Motor neuron (in vitro differentiated cells): ENCODE results near the gene UBQLN4. TPM values are rescaled to one million over a fixed set of nuclear protein-coding genes. Genes with fewer than 3 reads are reported as not detected.

Source experiments
- ATAC-seq, 8 experiments: fragments of 200-7000 bp; cut with Tn5 transposase; replicated peaks in 6 of 8; 2 replicates each; pipeline ENCODE4 v1.8.0; 2021; ENCODE audit warnings: mild to moderate bottlenecking in 8 of 8, moderate library complexity in 8 of 8
- H3K27ac ChIP-seq, 2 donors: fragments of 250-450 bp; sonication (Bioruptor Pico); 2 replicates each; pipeline ENCODE4 v1.9.0; 2021; ENCODE audit warnings: antibody characterized with exemption in 2 of 2, mild to moderate bottlenecking in 2 of 2, moderate library complexity in 1 of 2
- H3K4me1 ChIP-seq, 2 donors: fragments of 250-450 bp; sonication (Bioruptor Pico); replicated peaks in 1 of 2; 2 replicates each; pipeline ENCODE4 v1.6.1; 2021; ENCODE audit warnings: antibody characterized with exemption in 2 of 2, mild to moderate bottlenecking in 2 of 2, moderate library complexity in 1 of 2
- H3K4me3 ChIP-seq, 5 donors: fragments of 250-450 bp; sonication (Bioruptor Pico); 2 replicates each; pipeline ENCODE4 v1.9.0; 2021; ENCODE audit warnings: antibody characterized with exemption in 5 of 5, mild to moderate bottlenecking in 5 of 5, moderate library complexity in 4 of 5
- WGBS, 10 experiments: fragments of 450-650 bp; shearing (Covaris generic); methylation state at CpG; one replicate each; pipeline ENCODE4 v1.0.0; 2022; 5-methylcytosine and 5-hydroxymethylcytosine counted together
- in situ Hi-C, 9 experiments: fragments of 400-800 bp; cut with MboI; loops; one replicate each; pipeline ENCODE4 v1.15.0; 2021; ENCODE audit warnings: low sequenced_read_pairs in 9 of 9, low pct_unique_long_range_greater_than_20kb in 2 of 9; ENCODE audit not compliant: unreplicated experiment in 9 of 9
- total RNA-seq, 8 experiments: library from RNA; unstranded; fragments of 300-600 nt; gene quantifications; 2 replicates each; pipeline versions ENCODE4 v1.2.3 to v1.2.4, GENCODE V29; 2022

Gene UBQLN4
- total RNA-seq, 8 experiments from 2014 or later: 22.7 to 51.1 (median 35.0) TPM

DNA sequence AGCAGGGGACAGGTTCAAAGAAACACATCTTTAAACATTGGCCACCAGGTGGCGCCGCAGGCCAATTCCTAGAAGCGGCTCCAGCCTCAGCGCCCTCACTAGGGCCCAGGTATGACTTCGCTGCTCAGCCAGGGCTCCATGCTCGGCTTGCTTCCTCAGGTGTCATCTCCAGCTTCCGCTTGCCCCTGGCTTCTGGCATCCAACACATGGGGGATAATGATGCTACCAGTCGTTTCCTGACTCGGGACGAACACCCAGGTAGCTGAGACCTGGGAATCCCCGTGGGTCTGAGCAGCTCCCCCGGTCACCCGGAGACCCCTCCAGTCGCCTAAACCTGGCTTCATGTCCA is 37.2 kb upstream of the UBQLN4 start:
- Histone ChIP-seq H3K4me1 (peaks cover 11 to 22% of the 10 kb centered on the region in 2 donors), H3K27ac (no peak overlapping the region), H3K4me3 (no peak overlapping the region)
- 0 to 60% (median 36%) methylated on average over 1 to 11 of the region's 14 CpGs; no CpG with 5 or more reads in 5 of the 10 experiments for WGBS, 10 experiments
- peak; percentile 84 to 100 (median 90) for ATAC-seq
- in situ Hi-C loops: loop anchor here in 7 of 9 experiments (5.0 to 25.0 kb wide), 5 partner anchors 41 to 146 kb away; partner anchors contain the start of genes BGLAP (in 2 of the 7), PAQR6 (in 2 of the 7) and PMF1 (in 2 of the 7)

DNA sequence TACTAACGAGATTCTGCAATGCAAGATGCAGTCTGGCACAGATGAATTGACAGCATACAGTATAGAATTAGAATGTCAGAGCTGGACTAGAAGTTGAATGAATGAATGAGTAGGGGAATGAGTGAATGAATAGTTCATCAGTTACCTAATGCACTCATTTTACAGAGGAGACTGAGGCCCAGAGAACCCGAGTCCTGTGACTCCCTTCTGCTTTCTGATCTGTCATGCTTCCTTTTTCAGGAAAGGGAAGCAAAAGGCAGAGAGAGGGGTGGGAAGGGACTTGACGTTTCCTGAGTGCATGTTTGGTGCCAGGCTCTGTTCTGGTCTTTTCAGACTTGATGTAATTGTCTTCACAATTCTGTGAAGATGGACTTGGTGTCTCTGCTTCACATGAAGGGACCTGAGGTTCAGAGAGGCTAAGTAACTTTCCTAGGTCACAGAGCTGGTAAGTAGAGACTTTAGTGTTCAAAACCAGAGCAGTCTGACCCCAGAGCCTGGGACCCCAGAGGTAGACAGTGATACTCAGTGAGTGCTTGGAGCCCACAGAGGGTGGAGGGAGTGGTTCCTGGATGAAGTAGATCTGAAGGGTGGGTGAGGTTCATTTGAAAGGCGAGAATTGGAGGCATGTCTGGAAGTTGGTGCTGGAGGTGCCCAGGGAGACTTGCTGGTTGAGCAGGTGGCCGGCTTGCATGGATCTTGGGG is 36.7 kb upstream of the UBQLN4 start:
- H3K4me3 ChIP-seq: no peak overlapping the region
- WGBS, 10 experiments: 0 to 78% (median 55%) methylated on average over 2 to 5 of the region's 5 CpGs; no CpG with 5 or more reads in 2 of the 10 experiments
- H3K4me1 ChIP-seq: peaks cover 11 to 22% of the 10 kb centered on the region in 2 donors
- peak in 5 of 8 experiments; percentile 43 to 53 (median 48) for ATAC-seq
- in situ Hi-C loops: loop anchor here in 7 of 9 experiments (5.0 to 25.0 kb wide), 5 partner anchors 42 to 147 kb away; partner anchors contain the start of genes BGLAP (in 2 of the 7), PAQR6 (in 2 of the 7) and PMF1 (in 2 of the 7)
- no peak overlapping the region for H3K27ac ChIP-seq

DNA sequence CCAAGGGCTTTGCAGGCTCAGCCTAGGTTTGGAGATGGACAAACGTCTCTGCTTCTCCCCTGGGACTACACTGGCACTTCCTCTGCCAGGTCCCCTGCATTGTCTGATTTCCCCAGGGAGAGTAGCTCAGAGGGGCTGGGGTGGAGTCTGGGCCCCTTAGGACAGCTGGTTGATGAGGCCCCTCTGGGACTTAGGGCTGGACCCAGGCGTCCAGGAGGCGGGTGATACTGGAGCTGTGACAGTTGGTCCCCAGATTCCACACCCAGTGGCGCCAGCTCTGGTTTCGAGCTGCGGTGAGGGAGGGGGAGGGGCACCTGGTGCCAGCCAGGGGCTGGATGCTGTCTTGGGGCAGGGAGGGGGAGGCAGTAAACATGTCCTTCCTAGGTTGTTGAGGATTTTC is 36.1 kb upstream of the UBQLN4 start:
- Histone ChIP-seq H3K4me1 (peaks cover 15 to 26% of the 10 kb centered on the region in 2 donors), H3K4me3 (no peak overlapping the region), H3K27ac (peak overlapping the region in 1 of 2 donors; percentile 6)
- in situ Hi-C loops: loop anchor here in 8 of 9 experiments (5.0 to 25.0 kb wide), 5 partner anchors 43 to 148 kb away; partner anchors contain the start of genes BGLAP (in 2 of the 8), PAQR6 (in 2 of the 8) and PMF1 (in 2 of the 8)
- 43 to 80% methylated on average over 1 of the region's 6 CpGs; no CpG with 5 or more reads in 8 of the 10 experiments for WGBS, 10 experiments
- peak in 4 of 8 experiments; percentile 9 to 14 (median 12) for ATAC-seq

DNA sequence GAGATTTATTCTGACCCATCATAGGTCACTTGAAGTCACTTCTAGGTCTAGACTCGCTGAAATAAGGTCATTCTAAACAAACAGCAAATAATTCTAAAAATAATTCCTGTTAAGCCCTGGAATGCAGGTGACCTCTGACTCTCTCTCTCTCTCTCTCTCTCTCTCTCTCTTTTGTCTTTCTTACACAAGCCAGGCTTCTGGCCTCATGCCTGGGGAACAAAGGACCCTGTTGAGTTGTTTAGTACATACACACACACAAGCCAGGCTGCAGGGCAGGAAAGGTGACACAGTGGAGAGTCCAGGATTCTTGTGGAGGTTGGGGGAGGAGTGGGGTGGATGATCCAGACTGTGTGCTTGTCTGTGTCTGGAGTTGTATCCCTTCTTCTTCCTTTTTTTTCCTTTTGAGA is 32.7 kb upstream of the UBQLN4 start:
- no peak for ATAC-seq
- no peak overlapping the region for H3K4me3 ChIP-seq
- peaks cover 25 to 37% of the 10 kb centered on the region in 2 donors for H3K4me1 ChIP-seq
- H3K27ac ChIP-seq: peak overlapping the region in 1 of 2 donors; percentile 9
- in situ Hi-C loops: loop anchor here in 5 of 9 experiments (10.0 to 25.0 kb wide), 3 partner anchors 126 to 151 kb away; partner anchors contain the start of genes BGLAP (in 2 of the 5), PAQR6 (in 2 of the 5) and PMF1 (in 2 of the 5)
- 14 to 44% (median 20%) methylated on average over 1 of the region's 1 CpG; no CpG with 5 or more reads in 3 of the 10 experiments for WGBS, 10 experiments

DNA sequence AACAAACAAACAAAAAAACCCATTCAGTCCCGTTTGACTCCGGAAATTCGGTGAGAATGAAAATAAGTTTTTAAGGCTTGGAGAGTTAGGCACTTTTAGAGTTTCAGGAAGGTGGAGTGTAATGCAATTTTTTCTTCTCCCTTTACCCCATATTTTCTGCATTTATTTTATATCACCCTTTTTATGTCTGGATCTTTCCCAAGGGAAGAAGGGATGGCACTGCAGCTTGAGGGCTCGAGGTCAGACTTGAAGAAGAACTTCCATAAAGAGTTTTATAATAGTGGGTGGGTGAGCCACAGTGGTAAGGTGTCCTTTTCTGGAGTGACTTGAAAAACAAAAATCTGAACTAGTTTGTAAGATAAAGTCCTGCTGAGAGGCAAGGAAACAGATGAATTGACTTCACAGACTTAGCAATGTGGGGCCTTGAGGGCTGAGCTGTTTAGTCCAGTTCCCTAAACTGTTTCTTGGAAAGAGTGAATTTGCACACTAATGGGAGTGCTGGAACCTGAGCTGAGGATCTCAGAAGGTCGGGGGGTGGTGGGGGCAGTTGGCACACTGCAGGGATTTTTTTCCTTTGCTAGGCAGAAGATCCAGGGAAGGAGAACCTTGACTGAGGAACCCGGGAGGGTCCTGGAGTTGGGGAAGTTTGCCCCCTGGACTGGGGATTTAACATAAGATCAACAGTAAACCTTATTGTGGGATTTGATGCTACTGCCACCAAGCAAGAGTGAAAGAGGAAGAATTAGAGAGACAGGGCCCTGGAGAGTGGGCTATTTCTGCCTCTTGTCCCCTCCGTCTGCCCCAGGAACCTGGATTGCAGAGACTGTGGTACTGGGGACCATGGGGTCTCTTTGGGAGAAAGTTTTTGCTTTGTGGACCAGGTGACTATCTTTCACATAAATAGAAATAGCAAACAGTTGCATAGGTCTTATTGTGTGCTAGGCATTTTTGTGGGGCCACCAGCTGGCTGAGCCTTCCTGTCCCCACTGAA is 30.5 kb upstream of the UBQLN4 start:
- peak overlapping the region in 1 of 2 donors; percentile 90 for H3K27ac ChIP-seq
- no peak for ATAC-seq
- 0 to 100% (median 14%) methylated on average over 1 to 6 of the region's 7 CpGs for WGBS, 10 experiments

DNA sequence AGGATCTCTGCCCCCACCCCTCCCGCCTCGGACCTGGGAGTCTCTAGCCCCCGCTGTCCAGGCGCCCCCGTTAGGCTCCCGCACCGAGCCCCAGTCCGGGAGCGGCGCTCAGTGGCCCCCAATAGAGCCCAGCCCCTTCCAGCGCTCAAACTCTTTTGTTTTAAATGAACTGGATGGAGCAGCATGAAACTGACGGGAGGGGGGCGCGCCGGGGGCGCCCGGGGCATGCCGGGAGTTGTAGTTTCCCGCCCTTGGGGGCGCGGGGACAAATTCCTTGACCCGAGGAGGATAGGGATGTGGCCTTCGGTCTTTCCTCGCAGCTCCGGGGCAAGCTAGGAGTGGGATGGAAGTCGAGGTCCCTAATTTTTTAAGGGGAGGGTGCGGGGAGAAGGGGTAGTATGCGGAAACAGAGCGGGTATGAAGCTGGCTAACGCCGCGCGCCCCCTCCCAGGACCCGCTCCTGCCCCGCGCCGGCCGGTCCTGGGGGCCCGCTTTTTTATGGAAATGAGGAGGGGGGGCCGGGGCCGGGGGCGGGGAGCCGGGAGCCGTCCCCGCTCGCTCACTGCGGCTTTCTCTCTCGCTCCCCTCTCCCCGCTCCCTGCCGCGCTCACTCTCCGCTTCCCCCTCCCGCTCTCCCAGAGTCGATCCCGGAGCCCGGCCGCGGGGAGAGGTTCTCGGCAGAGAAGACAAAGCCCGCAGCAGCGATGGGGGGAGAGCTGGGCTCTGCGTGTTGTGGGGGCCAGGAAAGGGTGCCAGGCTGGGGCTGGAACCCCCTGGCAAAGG is 28.9 kb upstream of the UBQLN4 start, which contains the start of gene MEX3A:
TSS of gene MEX3A (minus strand) at position 157 of the 783 bp plus-strand sequence. CDS start 467 bp downstream, outside the sequence.
- in situ Hi-C loops: loop anchor here in 5 of 9 experiments (10.0 to 25.0 kb wide), 3 partner anchors 130 to 155 kb away; partner anchors contain the start of genes BGLAP (in 2 of the 5), PAQR6 (in 2 of the 5) and PMF1 (in 2 of the 5)
- H3K27ac ChIP-seq: peak within 1 kb of the TSS; percentile 90
- peaks cover 42 to 52% of the 10 kb centered on the region in 2 donors for H3K4me1 ChIP-seq
- H3K4me3 ChIP-seq: peak within 1 kb of the TSS; percentile 57 to 97 (median 79)
- WGBS, 10 experiments: 0% methylated on average over 5 of the region's 62 CpGs; no CpG with 5 or more reads in 9 of the 10 experiments
- ATAC-seq: peak; percentile 79 to 84 (median 80)

More for the DNA sequence above, 30.5 kb upstream of the UBQLN4 start:
- Histone ChIP-seq H3K4me1 (peaks cover 28 to 39% of the 10 kb centered on the region in 2 donors), H3K4me3 (peak overlapping the region; percentile 57 to 97 (median 79))
- in situ Hi-C loops: loop anchor here in 5 of 9 experiments (10.0 to 25.0 kb wide), 3 partner anchors 128 to 153 kb away; partner anchors contain the start of genes BGLAP (in 2 of the 5), PAQR6 (in 2 of the 5) and PMF1 (in 2 of the 5)

DNA sequence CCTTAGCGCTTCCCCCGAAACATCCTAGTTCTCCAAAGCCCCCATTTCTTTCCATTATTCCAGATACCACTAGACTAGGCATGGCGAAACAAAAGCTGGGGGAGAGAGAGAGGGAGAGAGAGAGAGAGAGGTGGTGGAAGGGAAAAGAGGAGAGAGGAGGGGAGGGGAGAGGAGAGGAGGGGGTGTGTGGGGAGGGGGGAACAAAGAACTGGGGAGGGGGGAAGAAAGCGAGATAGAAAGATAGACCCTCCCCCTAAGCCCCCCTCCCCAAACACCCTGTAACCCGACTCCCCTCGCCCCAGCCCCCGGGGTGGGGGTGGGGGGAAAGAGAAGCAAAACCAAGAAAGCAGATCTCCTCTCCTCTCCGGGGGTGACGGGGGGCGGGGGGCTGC is 28.3 kb upstream of the UBQLN4 start:
- H3K4me1 ChIP-seq: peaks cover 46 to 49% of the 10 kb centered on the region in 2 donors
- peak in 7 of 8 experiments; percentile 0 to 4 (median 2) for ATAC-seq

DNA sequence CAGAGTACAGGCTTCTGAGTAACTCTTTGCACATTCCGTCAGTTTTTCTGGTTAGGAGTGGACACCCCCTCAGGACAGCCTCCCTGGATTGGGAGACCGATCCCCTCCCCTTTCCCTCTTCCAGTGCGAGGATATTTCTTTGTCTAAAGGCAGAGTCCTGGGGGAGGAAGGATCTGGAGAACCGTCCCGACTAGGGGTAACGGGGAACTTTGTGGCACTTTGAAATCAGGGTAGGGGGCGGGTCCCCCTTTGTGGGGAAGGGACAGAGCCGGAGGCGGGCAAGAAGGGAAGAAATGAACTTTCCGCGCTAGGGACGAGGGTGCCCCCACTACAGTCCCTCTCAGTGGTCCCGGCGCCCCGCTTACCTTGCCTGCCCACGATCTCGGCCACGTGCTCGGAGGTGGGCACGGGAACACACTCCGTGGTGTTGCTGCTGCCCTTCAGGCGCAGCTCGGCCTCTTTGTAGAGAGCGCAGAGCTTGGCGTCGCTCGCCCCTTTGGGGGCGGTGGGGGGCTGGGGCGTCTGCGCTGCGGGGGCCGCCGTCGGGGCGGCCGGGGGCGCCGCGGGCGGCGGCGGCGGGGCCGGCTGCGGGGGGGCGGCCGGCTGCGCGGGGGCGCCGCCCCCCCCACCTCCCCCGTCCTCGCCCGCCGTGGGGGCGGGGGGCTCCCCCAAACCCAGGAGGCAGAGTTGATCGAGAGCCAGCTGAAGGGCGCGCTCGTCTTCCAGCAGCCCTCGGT is 27.8 kb upstream of the UBQLN4 start:
- peak overlapping the region; percentile 90 for H3K27ac ChIP-seq
- WGBS, 10 experiments: 0 to 11% (median 0%) methylated on average over 1 to 12 of the region's 61 CpGs; no CpG with 5 or more reads in 5 of the 10 experiments
- in situ Hi-C loops: loop anchor here in 5 of 9 experiments (10.0 to 25.0 kb wide), 3 partner anchors 131 to 156 kb away; partner anchors contain the start of genes BGLAP (in 2 of the 5), PAQR6 (in 2 of the 5) and PMF1 (in 2 of the 5)
- peak in 7 of 8 experiments; percentile 2 to 8 (median 4) for ATAC-seq
- peak overlapping the region; percentile 57 to 97 (median 79) for H3K4me3 ChIP-seq
- peaks cover 43 to 46% of the 10 kb centered on the region in 2 donors for H3K4me1 ChIP-seq

More for the DNA sequence above, 28.3 kb upstream of the UBQLN4 start:
- H3K4me3 ChIP-seq: peak overlapping the region; percentile 57 to 97 (median 79)
- in situ Hi-C loops: loop anchor here in 5 of 9 experiments (10.0 to 25.0 kb wide), 3 partner anchors 130 to 155 kb away; partner anchors contain the start of genes BGLAP (in 2 of the 5), PAQR6 (in 2 of the 5) and PMF1 (in 2 of the 5)
- no CpG with 5 or more reads among the region's 10 CpGs for WGBS, 10 experiments
- peak overlapping the region; percentile 90 for H3K27ac ChIP-seq

DNA sequence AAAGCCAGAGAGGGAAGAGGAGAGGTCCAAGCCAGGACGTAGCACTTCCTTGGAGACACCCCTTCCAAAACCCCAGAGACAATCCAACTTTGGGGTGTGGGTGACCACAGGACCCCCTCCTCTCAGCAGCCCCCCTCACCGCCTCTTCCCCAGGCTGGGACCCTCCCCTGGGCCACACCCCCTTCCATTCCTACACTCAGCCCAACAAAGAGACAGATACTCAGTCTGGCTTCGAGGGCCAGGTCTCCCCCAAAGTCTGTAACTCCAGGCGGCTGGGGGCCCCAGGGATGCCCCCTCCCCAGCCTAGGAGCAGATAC is 27.2 kb upstream of the UBQLN4 start:
- Histone ChIP-seq H3K4me1 (peaks cover 43 to 47% of the 10 kb centered on the region in 2 donors), H3K27ac (peak overlapping the region; percentile 90), H3K4me3 (peak overlapping the region; percentile 57 to 97 (median 79))
- peak in 1 of 8 experiments; percentile 2 for ATAC-seq
- whole genome bisulfite sequencing, 10 experiments: 0% methylated on average over 1 to 2 of the region's 4 CpGs; no CpG with 5 or more reads in 8 of the 10 experiments
- in situ Hi-C loops: loop anchor here in 5 of 9 experiments (10.0 to 25.0 kb wide), 3 partner anchors 131 to 156 kb away; partner anchors contain the start of genes BGLAP (in 2 of the 5), PAQR6 (in 2 of the 5) and PMF1 (in 2 of the 5)

DNA sequence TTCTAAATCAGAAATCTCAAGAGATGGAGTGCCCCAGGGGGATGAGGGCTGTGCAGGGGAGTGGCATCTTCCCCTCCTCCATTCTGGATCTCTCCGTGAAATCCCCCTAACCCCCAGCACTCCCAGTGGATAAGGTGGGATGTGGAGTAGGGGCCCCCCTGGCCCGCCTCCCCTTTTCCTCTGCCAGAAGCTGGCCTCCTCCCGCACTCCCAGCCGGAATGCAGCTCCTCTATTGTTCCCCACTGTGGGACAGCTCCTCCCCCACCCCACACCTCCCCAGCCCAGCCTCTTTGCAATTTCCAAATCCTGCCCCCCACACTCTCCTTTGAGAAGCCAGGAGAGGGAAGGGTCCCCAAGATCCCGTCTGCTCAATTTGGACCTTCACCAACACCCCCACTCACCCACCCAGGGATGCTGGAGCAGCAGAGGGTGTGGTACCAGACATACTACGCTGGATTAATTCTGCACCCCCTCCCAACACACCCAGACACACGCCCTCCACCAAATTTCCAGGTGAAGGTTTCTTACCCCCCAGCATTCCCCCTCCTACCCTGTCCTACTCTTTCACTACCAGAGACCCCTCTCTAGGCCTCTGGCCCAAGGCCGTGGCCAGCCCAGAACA is 26.8 kb upstream of the UBQLN4 start:
- 90% methylated on average over 2 of the region's 8 CpGs; no CpG with 5 or more reads in 9 of the 10 experiments for WGBS, 10 experiments
- peak overlapping the region; percentile 90 for H3K27ac ChIP-seq
- peaks cover 47 to 52% of the 10 kb centered on the region in 2 donors for H3K4me1 ChIP-seq
- peak overlapping the region; percentile 57 to 97 (median 79) for H3K4me3 ChIP-seq
- in situ Hi-C loops: loop anchor here in 5 of 9 experiments (10.0 to 25.0 kb wide), 3 partner anchors 132 to 157 kb away; partner anchors contain the start of genes BGLAP (in 2 of the 5), PAQR6 (in 2 of the 5) and PMF1 (in 2 of the 5)
- no peak for ATAC-seq
